NCI-H345 (cell line): Measurements from ENCODE around the gene YBX2.
"Not testable (repeated sequence)": the region's sequence is repeated elsewhere in the genome, so short reads cannot be mapped to it uniquely, and the experiment has no call there.

Source experiments
- DNase-seq: peaks from one replicate; lab custom pipeline; 2025; lab: John Stamatoyannopoulos, UW

Gene YBX2

GRCh38 chr17:7294614-7295153 lies at the start of gene YBX2:
TSS of gene YBX2 (minus strand) at chr17:7294639. CDS start at chr17:7294500, 139 bp downstream.
- DNase-seq, result peak; percentile 94

- no peak for DNase-seq
Observed at GRCh38 chr17:7343250-7343649, 48.8 kb upstream of the YBX2 start.

- DNase-seq, result no peak
Observed at GRCh38 chr17:7341842-7342241, 47.4 kb upstream of the YBX2 start.

GRCh38 chr17:7340179-7340578 lies 45.7 kb upstream of the YBX2 start:
- DNase-seq, result no peak

- DNase-seq, result not testable (repeated sequence)
Observed at GRCh38 chr17:7337600-7337999, 43.2 kb upstream of the YBX2 start.

GRCh38 chr17:7336240-7337175 lies 42.1 kb upstream of the YBX2 start, which contains the start of gene ACAP1:
TSS of gene ACAP1 (plus strand) at chr17:7336529. CDS start at chr17:7336735, 206 bp downstream.
- DNase-seq, result no peak

- not testable (repeated sequence) for DNase-seq
Observed at GRCh38 chr17:7335765-7336164, 41.3 kb upstream of the YBX2 start.

- no peak for DNase-seq
Observed at GRCh38 chr17:7334938-7335538, 40.6 kb upstream of the YBX2 start.

- DNase-seq, result not testable (repeated sequence)
Observed at GRCh38 chr17:7332600-7333069, 38.2 kb upstream of the YBX2 start.

GRCh38 chr17:7332111-7332510 lies 37.7 kb upstream of the YBX2 start:
- DNase-seq, result no peak

- DNase-seq, result no peak
Observed at GRCh38 chr17:7330638-7331015, 36.2 kb upstream of the YBX2 start.

GRCh38 chr17:7329997-7330637 lies 35.7 kb upstream of the YBX2 start:
- DNase-seq, result peak; percentile 77

- DNase-seq, result peak; percentile 97
Observed at GRCh38 chr17:7329374-7329996, 35.0 kb upstream of the YBX2 start.

- DNase-seq, result no peak
Observed at GRCh38 chr17:7328840-7329373, 34.5 kb upstream of the YBX2 start, which contains the start of gene NEURL4. TSS of gene NEURL4 (minus strand) at chr17:7329335. CDS start at chr17:7329312, 23 bp downstream.

GRCh38 chr17:7328009-7328408 lies 33.6 kb upstream of the YBX2 start:
- no peak for DNase-seq

GRCh38 chr17:7327501-7327900 lies 33.1 kb upstream of the YBX2 start:
- DNase-seq, result no peak

GRCh38 chr17:7327056-7327455 lies 32.6 kb upstream of the YBX2 start:
- DNase-seq, result no peak

GRCh38 chr17:7326186-7326585 lies 31.7 kb upstream of the YBX2 start:
- no peak for DNase-seq

GRCh38 chr17:7325031-7325528 lies 30.6 kb upstream of the YBX2 start:
- DNase-seq, result no peak

- DNase-seq, result no peak
Observed at GRCh38 chr17:7324438-7324779, 30.0 kb upstream of the YBX2 start.

- no peak for DNase-seq
Observed at GRCh38 chr17:7323731-7324437, 29.4 kb upstream of the YBX2 start.
